Measurements from ENCODE around the gene FADS3. TPM values are rescaled to one million over a fixed set of nuclear protein-coding genes. Genes with fewer than 3 reads are reported as not detected.
A peak's percentile ranks its signal among the peaks of the same experiment; 100 is the strongest.

FADS3 gene
- total and polyA plus RNA-seq, 7 experiments from 2014 or later, result 0.31 to 8.6 (median 2.1) TPM

DNA sequence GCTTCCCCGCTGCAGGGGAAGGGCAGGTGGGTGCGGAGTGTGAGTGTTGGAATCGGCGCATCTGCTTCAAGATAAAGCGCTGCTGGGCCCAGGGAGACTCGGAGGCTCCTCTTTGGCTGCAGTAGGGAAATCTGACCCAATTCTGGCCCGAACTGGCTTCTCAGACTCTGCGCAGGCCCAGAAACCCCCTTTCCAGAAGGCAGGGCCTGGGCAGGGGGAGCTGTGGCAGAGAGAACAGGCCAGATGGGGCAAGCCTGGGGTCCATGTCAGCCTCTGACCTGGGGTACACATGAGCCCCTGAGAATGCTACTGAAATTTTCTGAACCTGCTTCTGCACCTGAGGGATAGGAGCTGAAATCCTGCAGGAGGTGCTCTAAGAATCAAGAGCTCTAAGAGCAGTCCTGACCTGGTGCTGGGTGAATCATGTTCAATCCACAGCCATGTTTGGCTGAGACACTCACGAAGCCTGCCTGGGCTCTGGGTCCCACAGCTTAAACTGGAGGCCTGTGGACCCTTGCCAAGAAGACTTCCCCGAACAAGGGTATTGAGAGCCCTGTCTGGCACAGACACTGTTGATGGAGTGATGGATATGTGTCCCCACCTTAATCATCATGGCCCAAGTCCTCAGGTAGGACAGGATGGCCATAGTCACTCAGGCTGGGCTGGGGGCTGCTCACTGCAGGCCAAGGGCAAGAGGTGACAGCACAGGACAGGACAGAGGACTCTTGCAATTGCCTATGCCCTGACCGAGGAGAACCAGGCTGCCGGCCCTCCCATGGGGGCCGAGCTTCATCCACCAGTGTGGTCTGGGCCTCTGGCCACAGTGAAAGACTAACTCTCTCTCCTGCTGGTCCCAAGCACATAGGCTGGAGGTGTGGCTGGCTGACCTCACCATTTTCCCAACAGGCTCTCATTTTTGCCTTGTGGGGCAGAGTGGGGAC, 19.1 kb upstream of the FADS3 start:
- ATAC-seq (no peak), DNase-seq (no peak)
- Mint-ChIP-seq H3K4me1 (peaks cover 0 to 4% (median 0%) of the 10 kb centered on the region in 7 donors), H3K9me3 (no peaks in the 10 kb centered on the region), H3K27me3 (peaks cover 17 to 34% (median 25%) of the 10 kb centered on the region in 5 donors), H3K27ac (no peak overlapping the region), H3K4me3 (no peak overlapping the region), H3K36me3 (no peaks in the 10 kb centered on the region)
- H3K4me3 ChIP-seq (ENCODE audit: low read length), result no peak overlapping the region
- no peaks in the 10 kb centered on the region for H3K9me3 ChIP-seq (ENCODE audit: control insufficient read depth in 2 of 3, low read length in 3 of 3)
- ChIA-PET CTCF (interaction anchor here (0.9 to 2.5 kb wide), 2 partner anchors 11 to 171 kb away, joined by 3 to 11 read pairs; no protein-coding TSS in a partner anchor), POLR2A (no interaction called here)
- intact Hi-C loops (cut with micrococcal nuclease), result no loop called here
- H3K4me1 ChIP-seq (ENCODE audit: control insufficient read depth in 2 of 2, insufficient read depth in 2 of 2, low read length in 2 of 2), result no peaks in the 10 kb centered on the region
- no peaks in the 10 kb centered on the region for H3K36me3 ChIP-seq (ENCODE audit: control insufficient read depth in 2 of 3, insufficient read depth in 3 of 3, low read length in 3 of 3)
- no peaks in the 10 kb centered on the region for H3K27me3 ChIP-seq (ENCODE audit: control insufficient read depth in 2 of 2, insufficient read depth in 2 of 2, low read length in 2 of 2)
- H3K27ac ChIP-seq (ENCODE audit: low read depth, low read length), result no peak overlapping the region

GRCh38 chr11:61908730-61909316, 17.5 kb upstream of the FADS3 start:
- DNase-seq (peak in 1 of 9 donors; percentile 3), ATAC-seq (no peak)
- no peak overlapping the region for H3K4me3 ChIP-seq (ENCODE audit: low read length)
- Mint-ChIP-seq H3K27ac (no peak overlapping the region), H3K9me3 (no peaks in the 10 kb centered on the region), H3K4me1 (peaks cover 0 to 4% (median 0%) of the 10 kb centered on the region in 7 donors), H3K27me3 (peaks cover 7 to 18% (median 11%) of the 10 kb centered on the region in 5 donors), H3K36me3 (no peaks in the 10 kb centered on the region), H3K4me3 (no peak overlapping the region)
- no peaks in the 10 kb centered on the region for H3K4me1 ChIP-seq (ENCODE audit: control insufficient read depth in 2 of 2, insufficient read depth in 2 of 2, low read length in 2 of 2)
- H3K36me3 ChIP-seq (ENCODE audit: control insufficient read depth in 2 of 3, insufficient read depth in 3 of 3, low read length in 3 of 3), result no peaks in the 10 kb centered on the region
- H3K27ac ChIP-seq (ENCODE audit: low read depth, low read length), result no peak overlapping the region
- intact Hi-C loops (cut with micrococcal nuclease), result no loop called here
- H3K27me3 ChIP-seq (ENCODE audit: control insufficient read depth in 2 of 2, insufficient read depth in 2 of 2, low read length in 2 of 2), result no peaks in the 10 kb centered on the region
- ChIA-PET POLR2A (no interaction called here), CTCF (interaction anchor here (1.3 to 2.5 kb wide), 2 partner anchors 9 to 173 kb away, joined by 4 to 11 read pairs; no protein-coding TSS in a partner anchor)
- no peaks in the 10 kb centered on the region for H3K9me3 ChIP-seq (ENCODE audit: control insufficient read depth in 2 of 3, low read length in 3 of 3)

DNA sequence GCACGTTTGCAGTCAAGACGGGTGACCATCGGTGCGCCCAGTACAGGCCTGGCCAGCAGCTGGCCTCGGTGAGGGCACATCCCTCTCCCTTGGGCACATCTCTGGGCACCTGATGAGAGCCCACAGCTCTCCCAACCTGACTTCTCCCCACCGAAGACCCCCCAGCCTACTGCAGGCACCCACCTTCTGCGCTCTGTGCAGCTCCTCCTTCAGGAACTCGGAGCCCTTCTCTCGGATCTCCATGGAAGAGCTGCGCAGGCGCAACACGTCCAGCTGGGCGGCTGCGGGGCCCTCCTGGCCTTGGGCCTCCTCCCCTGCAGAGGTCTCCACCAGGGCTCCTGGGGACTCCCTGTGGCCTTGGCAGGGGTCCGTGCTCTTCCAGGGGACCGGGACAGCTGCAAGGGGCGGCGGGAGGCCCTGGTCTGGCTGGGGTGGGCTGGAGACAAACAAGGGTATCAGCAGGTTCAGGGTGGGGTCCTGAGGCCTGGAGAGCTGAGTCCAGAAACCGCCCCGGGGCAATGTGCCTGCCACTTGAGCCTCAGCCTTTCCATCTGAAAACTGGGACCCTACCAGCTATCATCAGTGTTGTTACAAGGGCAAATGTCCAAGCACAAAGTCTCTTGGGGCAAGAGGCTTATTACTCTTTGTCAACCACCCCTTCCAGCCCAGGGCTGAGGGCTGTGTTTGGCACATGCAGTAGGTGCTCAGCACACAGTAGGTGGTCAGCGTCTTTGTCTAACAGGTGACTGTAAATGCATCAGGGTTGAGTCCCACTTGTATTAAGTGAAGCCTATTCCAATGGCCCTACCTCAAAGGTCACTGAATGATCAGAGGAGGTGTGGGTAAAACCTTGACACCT, 16.8 kb upstream of the FADS3 start:
- Mint-ChIP-seq H3K36me3 (no peaks in the 10 kb centered on the region), H3K27ac (no peak overlapping the region), H3K4me3 (no peak overlapping the region), H3K4me1 (peaks cover 0 to 4% (median 0%) of the 10 kb centered on the region in 7 donors), H3K27me3 (peaks cover 3 to 14% (median 7%) of the 10 kb centered on the region in 5 donors), H3K9me3 (no peaks in the 10 kb centered on the region)
- ChIA-PET POLR2A (no interaction called here), CTCF (interaction anchor here (0.7 to 2.5 kb wide), 3 partner anchors 9 to 174 kb away, joined by 3 to 11 read pairs (median 4); no protein-coding TSS in a partner anchor)
- H3K4me1 ChIP-seq (ENCODE audit: control insufficient read depth in 2 of 2, insufficient read depth in 2 of 2, low read length in 2 of 2), result no peaks in the 10 kb centered on the region
- intact Hi-C loops (cut with micrococcal nuclease), result no loop called here
- H3K27me3 ChIP-seq (ENCODE audit: control insufficient read depth in 2 of 2, insufficient read depth in 2 of 2, low read length in 2 of 2), result no peaks in the 10 kb centered on the region
- ATAC-seq (no peak), DNase-seq (no peak)
- H3K36me3 ChIP-seq (ENCODE audit: control insufficient read depth in 2 of 3, insufficient read depth in 3 of 3, low read length in 3 of 3), result no peaks in the 10 kb centered on the region
- H3K4me3 ChIP-seq (ENCODE audit: low read length), result no peak overlapping the region
- H3K27ac ChIP-seq (ENCODE audit: low read depth, low read length), result no peak overlapping the region
- H3K9me3 ChIP-seq (ENCODE audit: control insufficient read depth in 2 of 3, low read length in 3 of 3), result no peaks in the 10 kb centered on the region

GRCh38 chr11:61907282-61907681, 15.9 kb upstream of the FADS3 start:
- Mint-ChIP-seq H3K9me3 (no peaks in the 10 kb centered on the region), H3K4me1 (no peaks in the 10 kb centered on the region), H3K27ac (no peak overlapping the region), H3K27me3 (peaks cover 0 to 6% (median 3%) of the 10 kb centered on the region in 5 donors), H3K36me3 (no peaks in the 10 kb centered on the region), H3K4me3 (no peak overlapping the region)
- DNase-seq (no peak), ATAC-seq (no peak)
- CTCF ChIA-PET, result interaction anchor here (0.7 kb wide), 2 partner anchors 8 to 159 kb away, joined by 3 read pairs; no protein-coding TSS in a partner anchor
- H3K4me1 ChIP-seq (ENCODE audit: control insufficient read depth in 2 of 2, insufficient read depth in 2 of 2, low read length in 2 of 2), result no peaks in the 10 kb centered on the region
- intact Hi-C loops (cut with micrococcal nuclease), result no loop called here
- H3K9me3 ChIP-seq (ENCODE audit: control insufficient read depth in 2 of 3, low read length in 3 of 3), result no peaks in the 10 kb centered on the region
- H3K4me3 ChIP-seq (ENCODE audit: low read length), result no peak overlapping the region
- H3K36me3 ChIP-seq (ENCODE audit: control insufficient read depth in 2 of 3, insufficient read depth in 3 of 3, low read length in 3 of 3), result no peaks in the 10 kb centered on the region
- POLR2A ChIA-PET, result no interaction called here
- H3K27ac ChIP-seq (ENCODE audit: low read depth, low read length), result no peak overlapping the region
- no peaks in the 10 kb centered on the region for H3K27me3 ChIP-seq (ENCODE audit: control insufficient read depth in 2 of 2, insufficient read depth in 2 of 2, low read length in 2 of 2)

DNA sequence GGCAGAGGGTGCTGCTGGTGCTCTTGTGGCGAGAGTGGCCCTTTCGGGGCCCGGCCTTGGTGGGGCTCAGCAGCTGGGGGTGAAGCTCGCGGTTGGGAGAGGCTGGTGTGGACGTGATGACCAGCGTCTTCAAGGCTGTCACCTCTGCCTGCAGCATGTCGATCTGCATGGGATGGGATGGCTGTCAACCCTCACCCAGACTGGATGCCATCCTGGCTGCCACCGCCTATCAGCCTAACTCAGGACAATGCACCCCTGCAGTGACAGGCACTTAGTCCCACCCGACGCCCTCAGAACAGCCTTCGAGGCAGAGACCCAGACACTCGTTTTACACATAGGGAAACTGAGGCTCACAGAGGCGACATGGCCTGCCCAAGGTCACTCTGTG, 15.2 kb upstream of the FADS3 start:
- peaks cover 0 to 4% (median 2%) of the 10 kb centered on the region in 5 donors for H3K27me3 Mint-ChIP-seq
- Histone ChIP-seq H3K27ac (ENCODE audit: low read depth, low read length) (no peak overlapping the region), H3K36me3 (ENCODE audit: control insufficient read depth in 2 of 3, insufficient read depth in 3 of 3, low read length in 3 of 3) (no peaks in the 10 kb centered on the region), H3K27me3 (ENCODE audit: control insufficient read depth in 2 of 2, insufficient read depth in 2 of 2, low read length in 2 of 2) (no peaks in the 10 kb centered on the region), H3K4me1 (ENCODE audit: control insufficient read depth in 2 of 2, insufficient read depth in 2 of 2, low read length in 2 of 2) (no peaks in the 10 kb centered on the region), H3K9me3 (ENCODE audit: control insufficient read depth in 2 of 3, low read length in 3 of 3) (no peaks in the 10 kb centered on the region), H3K4me3 (ENCODE audit: low read length) (no peak overlapping the region)
- ChIA-PET POLR2A (no interaction called here), CTCF (no interaction called here)
- no peaks in the 10 kb centered on the region for H3K9me3 Mint-ChIP-seq
- H3K4me1 Mint-ChIP-seq, result no peaks in the 10 kb centered on the region
- ATAC-seq (no peak), DNase-seq (no peak)
- no peak overlapping the region for H3K27ac Mint-ChIP-seq
- no peaks in the 10 kb centered on the region for H3K36me3 Mint-ChIP-seq
- no peak overlapping the region for H3K4me3 Mint-ChIP-seq
- intact Hi-C loops (cut with micrococcal nuclease), result no loop called here

- ChIA-PET CTCF (no interaction called here), POLR2A (no interaction called here)
- no peaks in the 10 kb centered on the region for H3K4me1 ChIP-seq (ENCODE audit: control insufficient read depth in 2 of 2, insufficient read depth in 2 of 2, low read length in 2 of 2)
- Mint-ChIP-seq H3K27ac (no peak overlapping the region), H3K36me3 (no peaks in the 10 kb centered on the region), H3K27me3 (peaks cover 0 to 4% (median 0%) of the 10 kb centered on the region in 5 donors), H3K4me3 (no peak overlapping the region), H3K9me3 (no peaks in the 10 kb centered on the region), H3K4me1 (no peaks in the 10 kb centered on the region)
- H3K4me3 ChIP-seq (ENCODE audit: low read length), result no peak overlapping the region
- ATAC-seq (no peak), DNase-seq (no peak)
- H3K27me3 ChIP-seq (ENCODE audit: control insufficient read depth in 2 of 2, insufficient read depth in 2 of 2, low read length in 2 of 2), result no peaks in the 10 kb centered on the region
- H3K27ac ChIP-seq (ENCODE audit: low read depth, low read length), result no peak overlapping the region
- intact Hi-C loops (cut with micrococcal nuclease), result no loop called here
- H3K36me3 ChIP-seq (ENCODE audit: control insufficient read depth in 2 of 3, insufficient read depth in 3 of 3, low read length in 3 of 3), result no peaks in the 10 kb centered on the region
- H3K9me3 ChIP-seq (ENCODE audit: control insufficient read depth in 2 of 3, low read length in 3 of 3), result no peaks in the 10 kb centered on the region
Observed at GRCh38 chr11:61905801-61906521, 14.6 kb upstream of the FADS3 start.

Data from naive thymus-derived CD4-positive, alpha-beta T cell (primary cell).